ENCODE data around the gene CYTH1. TPM values are rescaled to one million over a fixed set of nuclear protein-coding genes. Genes with fewer than 3 reads are reported as not detected.
A peak's percentile ranks its signal among the peaks of the same experiment; 100 is the strongest.

Gene CYTH1
- total RNA-seq, 1 experiment from 2014 or later, result 40.2 TPM

GRCh38 chr17:78719630-78720298, 62.3 kb downstream of the CYTH1 start:
- no peak for DNase-seq (ENCODE audit: extremely low read depth, low read depth)

DNA sequence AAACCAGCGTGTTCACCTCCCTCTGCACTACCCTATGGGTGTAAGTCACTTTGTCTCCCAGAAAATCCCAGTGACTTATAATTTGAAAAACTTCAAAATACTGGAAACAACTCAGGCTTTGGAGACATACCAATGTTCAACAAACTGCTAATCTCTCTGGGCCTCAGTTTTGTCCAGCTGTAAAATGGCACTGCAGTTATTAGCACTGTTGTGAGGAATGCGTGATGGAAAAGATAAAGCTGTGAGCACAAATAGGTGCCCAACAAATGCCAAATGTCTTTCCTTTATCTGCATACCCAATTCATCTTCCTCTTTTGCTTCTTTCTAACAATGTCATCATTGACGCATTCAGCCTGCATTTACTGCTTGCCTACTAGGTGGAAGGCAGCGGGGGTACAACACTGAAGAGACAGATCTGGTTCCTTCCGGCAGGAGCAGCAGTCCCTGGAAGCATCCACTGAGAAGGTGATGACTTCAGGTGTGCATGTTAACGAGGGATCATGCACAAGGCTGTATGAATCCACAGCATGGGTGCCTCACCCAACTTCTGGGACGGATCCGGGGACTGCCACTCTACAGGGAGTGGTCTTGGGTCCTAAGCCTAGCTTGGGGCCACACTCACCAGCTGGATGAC, 63.4 kb downstream of the CYTH1 start:
- no peak for DNase-seq (ENCODE audit: extremely low read depth, low read depth)

DNA sequence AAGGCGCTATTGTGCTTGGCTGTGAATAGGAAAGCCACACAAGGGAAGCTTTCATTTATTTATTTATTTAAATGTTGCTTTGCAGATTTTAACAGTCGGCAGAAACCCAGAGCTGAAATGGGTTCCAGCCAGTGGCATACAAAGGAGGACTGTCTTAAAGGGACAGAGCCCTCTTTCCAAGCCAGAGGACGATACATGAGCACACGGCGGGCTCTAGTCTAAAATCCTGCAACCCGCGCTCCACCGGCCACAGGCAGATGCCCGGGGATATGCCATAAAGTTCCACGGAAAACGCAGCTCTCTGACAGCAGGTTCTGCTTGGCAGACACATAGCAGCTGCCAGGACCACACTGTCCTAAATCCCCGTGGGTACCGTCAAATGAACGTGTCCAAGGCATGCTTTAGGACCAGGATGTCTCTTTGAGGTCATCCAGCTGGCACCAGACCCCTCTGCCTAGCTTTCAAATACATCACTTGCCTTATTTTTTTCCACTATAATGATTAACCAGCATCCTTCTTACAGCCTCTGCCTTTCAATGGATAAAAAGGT, 64.6 kb downstream of the CYTH1 start:
- no peak for DNase-seq (ENCODE audit: extremely low read depth, low read depth)

- DNase-seq (ENCODE audit: extremely low read depth, low read depth), result no peak
Observed at GRCh38 chr17:78716814-78717393, 65.2 kb downstream of the CYTH1 start.

- no peak for DNase-seq (ENCODE audit: extremely low read depth, low read depth)
Observed at GRCh38 chr17:78716292-78716691, 65.8 kb downstream of the CYTH1 start.

DNA sequence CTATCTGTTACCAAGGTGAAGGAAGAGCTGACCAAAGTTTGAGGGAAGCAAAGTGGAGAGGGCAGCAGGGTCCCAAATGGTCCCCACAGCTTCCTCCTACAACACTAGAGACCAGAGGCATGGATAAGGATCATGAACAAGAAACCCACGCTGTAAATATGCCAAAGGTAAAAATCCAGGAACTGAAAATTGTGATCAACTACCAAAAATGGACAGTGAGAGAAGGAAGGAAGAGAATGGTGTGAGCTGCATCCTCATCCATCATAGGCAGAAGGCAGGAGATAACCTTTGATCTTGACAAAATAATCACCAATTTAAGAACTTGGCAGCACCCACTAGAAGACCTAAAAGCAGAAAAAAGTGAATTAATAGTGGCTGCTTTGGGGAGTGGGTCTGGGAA, 66.2 kb downstream of the CYTH1 start:
- DNase-seq (ENCODE audit: extremely low read depth, low read depth), result no peak

DNA sequence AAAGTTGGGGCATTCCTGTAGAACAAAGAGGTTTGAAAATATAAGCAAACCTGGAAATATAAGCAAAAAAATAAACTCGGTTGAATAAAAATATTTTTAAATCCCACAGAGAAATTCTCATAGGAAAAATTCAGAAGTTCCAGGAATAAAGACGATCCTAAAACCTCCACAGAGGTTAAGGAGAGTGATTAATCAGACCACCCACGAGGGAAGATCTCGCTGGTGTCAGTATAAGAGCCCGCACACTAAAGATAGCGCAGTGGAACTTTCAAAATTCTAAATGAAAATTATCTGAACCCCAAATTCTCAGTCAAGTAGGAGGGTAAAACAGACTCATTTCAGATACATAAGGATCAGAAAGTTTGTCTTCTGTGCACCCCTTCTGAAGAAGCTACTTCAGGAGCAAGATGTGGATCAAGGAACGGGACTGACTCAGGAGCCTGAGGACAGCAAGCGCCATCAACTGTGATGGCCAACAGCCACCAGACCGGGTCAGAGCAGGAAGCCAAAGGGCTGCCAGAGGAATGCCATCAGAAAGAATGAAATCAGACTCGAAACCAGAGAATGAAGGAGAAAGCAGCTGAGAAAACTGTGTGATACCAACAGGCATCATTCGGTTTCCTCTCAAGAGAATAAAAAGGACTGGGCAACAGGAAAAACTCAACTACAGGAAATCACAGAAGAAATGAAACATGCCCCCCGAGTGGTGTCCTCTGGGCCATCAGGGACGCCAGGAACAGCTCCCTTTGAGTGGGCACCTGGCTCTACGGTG, 66.9 kb downstream of the CYTH1 start:
- no peak for DNase-seq (ENCODE audit: extremely low read depth, low read depth)

DNA sequence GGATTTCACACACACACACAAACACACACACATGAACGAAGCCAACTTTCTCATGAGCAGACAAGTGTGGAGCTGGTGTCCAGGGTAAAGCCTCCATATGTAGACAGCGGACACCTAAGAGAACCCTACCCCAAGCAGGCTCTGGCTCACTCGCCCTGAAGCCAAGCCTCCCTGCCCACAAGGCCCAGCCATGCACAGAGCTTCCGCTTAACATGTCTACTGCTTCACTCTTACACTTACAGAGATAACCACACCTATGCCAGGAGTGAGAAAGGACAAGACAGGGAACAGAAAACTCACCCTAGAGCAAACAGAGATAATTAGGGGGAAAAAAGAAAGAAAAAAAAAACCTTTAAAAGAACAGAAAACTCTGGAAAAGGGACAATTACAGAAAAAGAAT, 67.5 kb downstream of the CYTH1 start:
- DNase-seq (ENCODE audit: extremely low read depth, low read depth), result no peak

DNA sequence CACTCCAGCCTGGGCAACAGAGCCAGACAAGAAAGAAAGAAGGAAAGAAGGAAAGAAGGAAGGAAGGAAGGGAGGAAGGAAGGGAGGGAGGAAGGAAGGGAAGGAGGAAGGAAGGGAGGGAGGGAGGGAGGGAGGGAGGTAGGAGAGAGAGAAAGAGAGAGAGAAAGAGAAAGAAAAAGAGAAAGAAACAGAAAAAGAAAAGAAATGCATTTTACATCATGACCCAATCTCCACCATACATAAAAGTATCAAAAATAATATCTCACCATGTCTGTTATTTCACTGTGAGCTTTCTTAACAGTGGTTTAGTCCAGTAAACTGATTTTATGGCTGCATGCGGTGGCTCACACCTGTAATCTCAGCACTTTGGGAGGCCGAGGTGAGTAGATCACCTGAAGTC, 70.0 kb downstream of the CYTH1 start:
- no peak for DNase-seq (ENCODE audit: extremely low read depth, low read depth)

GRCh38 chr17:78710607-78711006, 71.5 kb downstream of the CYTH1 start:
- no peak for DNase-seq (ENCODE audit: extremely low read depth, low read depth)

DNA sequence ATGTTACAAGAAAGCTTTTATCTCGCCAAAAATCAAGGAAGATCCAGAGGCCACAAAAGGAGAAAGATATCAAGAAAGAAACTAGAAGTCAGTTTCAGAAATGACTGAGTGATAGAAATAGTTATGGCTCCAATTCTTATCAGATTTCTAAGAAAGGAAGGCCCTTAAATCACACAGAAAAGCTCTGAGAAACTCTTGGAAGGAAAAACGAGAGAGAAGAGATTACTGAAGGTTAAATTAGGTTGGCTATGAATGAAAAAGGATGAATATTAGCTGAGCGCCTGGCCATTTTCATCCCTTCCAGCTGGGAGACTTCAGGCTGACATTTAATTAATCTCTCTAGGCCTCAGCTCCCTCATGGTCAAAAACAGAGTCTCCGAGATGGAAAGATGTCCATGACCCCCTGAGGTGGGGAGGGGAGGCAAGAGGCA, 72.3 kb downstream of the CYTH1 start:
- DNase-seq (ENCODE audit: extremely low read depth, low read depth), result no peak

DNA sequence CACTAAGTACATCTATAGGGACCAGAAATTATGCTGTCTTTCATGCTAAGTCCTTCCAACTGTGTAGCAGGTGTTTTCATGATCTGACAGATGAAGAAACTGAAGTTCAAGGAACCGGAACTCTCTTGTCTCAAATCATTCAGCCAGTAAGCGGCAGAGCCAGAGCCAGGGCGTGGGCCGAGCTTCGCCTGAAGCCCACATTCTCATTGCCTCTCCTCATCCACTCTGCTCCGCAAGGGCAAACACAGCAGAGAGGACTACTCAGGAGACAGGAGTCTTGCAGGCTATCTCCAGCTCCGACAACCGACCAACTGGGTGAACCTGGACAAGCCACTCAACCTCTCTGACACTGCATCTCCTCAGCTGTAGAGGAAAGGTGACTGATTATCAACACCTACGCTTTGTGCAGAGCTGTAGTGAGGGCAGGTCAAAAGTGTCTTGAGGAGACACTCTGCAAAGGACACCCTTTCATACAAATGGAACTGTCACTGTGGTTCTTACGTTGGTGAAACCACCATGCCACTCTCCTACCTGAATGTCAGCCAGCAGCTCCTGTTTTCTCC, 72.9 kb downstream of the CYTH1 start:
- DNase-seq (ENCODE audit: extremely low read depth, low read depth), result no peak

DNA sequence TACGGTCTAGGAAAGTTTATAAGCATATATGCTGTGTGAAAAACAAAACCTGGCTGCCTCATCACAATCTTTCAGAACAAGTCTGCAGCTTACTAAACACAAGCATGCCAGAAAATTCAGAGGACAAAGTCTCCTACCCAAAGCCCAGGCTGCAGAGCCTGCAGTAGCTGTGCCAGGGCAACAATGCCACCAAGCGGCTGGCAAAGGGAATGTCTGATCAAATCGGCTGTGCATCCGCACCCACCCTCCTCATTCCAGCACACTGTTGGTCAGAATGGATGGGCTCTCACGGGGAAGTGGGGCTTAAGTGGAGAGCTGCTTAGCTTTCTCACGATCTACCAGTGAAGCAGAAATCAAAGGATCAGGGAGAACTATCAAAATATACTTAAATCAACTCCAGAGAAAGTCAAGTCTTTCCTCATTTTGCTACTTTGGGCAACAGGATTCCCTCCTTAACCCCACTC, 73.5 kb downstream of the CYTH1 start:
- peak; percentile 78 for DNase-seq (ENCODE audit: extremely low read depth, low read depth)

DNA sequence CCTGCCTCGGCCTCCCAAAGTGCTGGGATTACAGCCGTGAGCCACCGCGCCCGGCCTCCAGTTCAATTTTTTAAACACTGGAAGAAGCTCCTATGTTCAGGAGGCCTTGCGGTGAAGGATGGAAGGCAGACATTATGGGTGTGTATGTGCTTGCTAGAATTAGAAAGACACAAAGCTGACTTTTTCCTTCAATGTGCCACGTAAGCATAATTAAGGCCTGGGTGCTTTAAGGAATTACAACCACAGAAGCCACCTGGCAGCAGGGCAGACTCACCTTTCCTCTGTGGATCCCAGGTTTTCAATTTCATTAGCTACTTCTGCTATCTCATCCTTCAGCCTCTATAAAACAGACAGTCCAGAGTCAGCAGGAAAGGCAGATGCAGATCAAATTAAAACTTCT, 74.2 kb downstream of the CYTH1 start:
- DNase-seq (ENCODE audit: extremely low read depth, low read depth), result no peak

GRCh38 chr17:78707016-78707415, 75.1 kb downstream of the CYTH1 start:
- DNase-seq (ENCODE audit: extremely low read depth, low read depth), result no peak

- DNase-seq (ENCODE audit: extremely low read depth, low read depth), result no peak
Observed at GRCh38 chr17:78706271-78706915, 75.7 kb downstream of the CYTH1 start.

DNA sequence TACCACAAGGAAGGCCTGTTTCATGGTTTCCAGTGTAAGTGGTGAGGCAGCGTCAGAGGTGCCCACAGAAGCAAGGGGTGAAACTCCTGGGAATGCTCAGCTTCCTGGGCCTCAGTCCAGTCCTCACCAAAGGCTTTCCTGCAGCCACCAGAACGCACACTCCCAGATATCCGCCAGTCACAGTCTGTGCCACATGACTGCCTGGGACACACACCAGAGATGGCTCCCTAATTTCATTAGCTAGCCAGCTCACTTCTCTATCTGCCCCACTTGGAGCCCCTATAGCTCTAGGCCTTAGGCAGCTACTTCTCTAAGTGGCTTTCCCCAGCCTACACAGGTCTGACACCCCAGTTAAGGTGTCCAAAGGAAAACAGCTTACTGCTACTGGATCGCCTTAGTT, 77.0 kb downstream of the CYTH1 start:
- no peak for DNase-seq (ENCODE audit: extremely low read depth, low read depth)

- no peak for DNase-seq (ENCODE audit: extremely low read depth, low read depth)
Observed at GRCh38 chr17:78704594-78704993, 77.5 kb downstream of the CYTH1 start.

DNA sequence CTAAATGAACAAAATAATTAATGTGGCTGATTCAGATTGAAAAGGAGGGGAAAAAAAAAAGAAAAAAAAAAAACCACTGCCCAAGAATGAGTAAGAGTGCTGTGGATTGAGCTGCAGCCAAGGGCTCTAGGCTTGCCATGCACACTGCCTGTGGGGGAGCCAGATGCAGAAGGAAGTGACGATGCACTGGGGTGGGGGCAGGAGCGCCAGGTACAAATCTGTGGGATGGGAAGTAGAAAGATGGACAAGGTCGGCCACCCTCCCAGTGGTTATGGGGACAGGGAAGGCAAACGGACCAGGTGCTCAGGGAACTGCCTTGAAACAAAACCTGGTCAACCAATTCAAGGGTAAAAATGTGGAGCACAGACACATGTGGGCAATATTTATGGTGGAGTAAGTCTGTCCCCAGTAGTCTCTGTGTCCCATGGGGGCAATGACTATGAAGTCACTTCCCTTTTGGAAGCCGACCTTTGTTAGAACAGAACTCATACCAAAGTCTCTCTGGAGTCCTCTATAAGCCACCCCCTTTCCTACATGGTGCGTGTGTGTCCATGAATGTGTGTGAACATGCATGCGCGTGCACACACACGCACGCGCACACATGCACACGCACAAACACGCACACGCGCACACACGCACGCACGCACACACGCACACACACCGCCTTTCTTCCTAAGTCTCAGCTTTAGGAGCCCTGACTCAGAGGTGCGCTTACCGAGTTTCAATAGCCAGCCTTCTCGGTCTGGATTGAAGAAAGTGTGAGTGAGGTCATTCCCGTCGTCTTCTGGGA, 84.3 kb downstream of the CYTH1 start:
- DNase-seq (ENCODE audit: extremely low read depth, low read depth), result no peak

Data from NCI-H460 (cell line).